Frontal cortex (tissue), 4 donors: ENCODE results near the gene PIGZ. TPM values are rescaled to one million over a fixed set of nuclear protein-coding genes. Genes with fewer than 3 reads are reported as not detected.

ENCODE experiments used
- DNase-seq, 2 donors: peaks; one replicate each; pipeline ENCODE4 v3.0.0; 2012; ENCODE audit warnings: low spot score in 2 of 2
- FAIRE-seq: peaks from 2 replicates; lab custom pipeline; 2012; peaks lifted over from hg19 to GRCh38; lab: Jason Lieb, UNC
- total RNA-seq: library from RNA; depleted of rRNA; stranded (reverse); fragments of >200 nt; gene quantifications from one replicate; pipeline ENCODE4 v1.2.3, GENCODE V29; 2014
- donor health status: control.
- donor health status: control.
- donor health status: control.

The PIGZ gene
- total RNA-seq, 1 donor from 2014 or later: 2.9 TPM

DNA sequence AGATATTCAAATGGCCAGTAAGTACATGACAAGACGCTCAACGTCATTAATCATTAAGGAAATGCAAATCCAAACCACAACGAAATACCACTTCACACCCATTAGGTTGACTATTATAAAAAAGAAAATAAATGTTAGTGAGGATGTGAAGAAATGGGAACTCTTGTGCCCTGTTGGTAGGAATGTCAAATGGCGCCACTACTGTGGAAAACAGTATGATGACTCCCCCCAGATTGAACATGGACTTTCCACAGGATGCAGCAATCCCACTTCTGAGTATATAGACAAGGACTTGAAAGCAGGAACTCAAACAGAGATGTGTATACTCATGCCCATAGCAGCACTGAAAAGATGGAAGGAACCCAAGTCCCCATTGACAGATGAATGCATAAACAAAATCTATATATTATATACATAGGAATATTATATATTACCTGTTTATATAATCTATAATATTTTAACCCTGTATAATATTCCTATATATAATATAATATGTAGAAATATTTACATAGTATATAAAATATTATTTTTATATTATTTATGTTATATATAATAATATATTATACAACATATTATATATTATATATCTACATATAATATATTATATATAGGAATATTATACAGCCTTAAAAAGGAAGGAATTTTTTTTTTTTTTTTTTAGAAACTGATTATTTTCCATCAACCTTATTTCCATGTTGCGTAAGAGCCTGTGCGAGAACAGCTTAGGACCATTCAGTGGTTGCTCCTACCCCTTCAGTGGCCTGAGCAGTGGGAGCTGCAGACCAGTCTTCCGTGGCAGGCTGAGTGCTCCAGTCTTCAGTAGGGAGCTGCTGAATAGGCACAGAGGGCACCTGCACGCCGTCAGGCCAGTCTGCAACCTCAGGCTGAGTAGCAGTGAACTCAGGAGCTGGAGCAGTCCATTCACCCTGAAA lies 17.6 kb upstream of the PIGZ start:
- no peak for FAIRE-seq
- no peak for DNase-seq

DNA sequence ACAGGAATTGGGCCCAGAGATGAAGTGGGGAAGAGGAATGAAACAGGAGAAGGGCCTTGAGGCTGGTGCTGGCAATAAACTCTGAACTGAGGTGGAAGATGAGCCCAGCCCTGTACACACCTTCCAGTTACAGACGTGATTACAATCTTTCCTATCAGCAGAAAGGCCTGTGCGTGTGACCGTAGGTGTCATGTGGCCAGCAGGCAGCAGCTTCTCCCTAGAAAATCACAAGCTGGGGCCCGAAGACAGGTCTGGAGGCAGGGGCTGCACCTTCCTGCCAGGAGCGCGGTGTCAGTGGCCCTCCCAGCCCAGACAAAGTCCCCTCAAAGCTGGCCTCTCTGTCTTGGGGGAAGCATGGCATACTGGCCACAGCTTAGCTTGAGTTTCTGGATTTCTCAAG lies 16.7 kb upstream of the PIGZ start:
- FAIRE-seq (no peak), DNase-seq (no peak)

DNA sequence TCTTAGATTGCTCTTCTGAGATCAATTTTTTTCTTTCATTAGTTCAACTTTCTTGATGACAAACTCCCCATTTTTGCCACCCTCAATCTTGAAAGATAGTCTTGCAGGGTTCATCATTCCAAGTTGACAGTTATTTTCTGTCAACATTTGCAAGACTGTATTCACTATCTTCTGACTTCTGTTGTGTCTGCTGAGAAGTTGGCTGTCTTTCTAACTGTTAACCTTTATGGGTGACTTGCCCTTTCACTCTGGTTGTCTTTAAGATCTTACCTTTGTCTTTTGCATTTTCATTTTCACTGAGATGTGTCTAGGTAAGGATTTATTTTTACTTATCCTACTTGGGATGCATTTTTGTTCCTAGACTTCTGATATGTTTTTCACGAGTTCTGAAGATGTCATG lies 14.6 kb upstream of the PIGZ start:
- FAIRE-seq (no peak), DNase-seq (no peak)

DNA sequence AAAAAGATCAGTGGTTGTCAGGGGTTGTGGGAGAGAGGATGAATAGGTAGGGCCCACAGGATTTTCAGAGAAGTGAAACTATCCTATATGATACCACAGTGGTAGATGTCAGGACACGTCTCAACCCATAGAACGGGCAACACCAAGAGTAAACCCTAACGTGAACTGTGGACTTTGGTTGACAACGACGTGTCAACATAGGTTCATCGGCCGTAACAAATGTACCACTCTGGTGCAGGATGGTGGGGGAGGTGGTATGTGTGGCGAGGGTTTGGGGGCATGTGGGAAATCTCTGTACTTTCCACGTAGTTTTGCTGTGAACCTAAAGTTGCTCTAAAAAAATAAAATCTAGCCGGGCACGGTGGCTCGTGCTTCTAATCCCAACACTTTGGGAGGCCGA lies 13.0 kb upstream of the PIGZ start:
- FAIRE-seq: no peak
- no peak for DNase-seq

DNA sequence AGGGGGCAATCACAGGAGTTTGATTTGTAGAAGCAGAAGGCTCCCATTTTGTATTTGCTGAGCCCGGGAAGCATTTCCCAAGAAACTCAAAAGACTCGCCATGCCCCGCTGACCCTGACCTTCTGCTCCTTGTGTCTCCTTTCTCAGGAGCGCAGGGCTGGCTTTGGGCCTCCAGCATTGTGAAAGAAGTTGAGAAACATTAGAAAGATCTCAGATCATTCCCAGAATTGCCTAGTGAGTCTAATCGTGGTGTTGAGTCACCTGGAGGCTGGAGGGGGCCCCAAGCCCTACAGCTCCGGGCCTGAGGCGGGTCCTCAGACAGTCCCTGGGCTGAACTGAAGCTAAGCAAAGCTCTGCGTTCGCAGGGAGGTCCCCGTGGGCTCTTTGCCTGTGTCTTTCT lies 10.9 kb upstream of the PIGZ start:
- FAIRE-seq (no peak), DNase-seq (no peak)

DNA sequence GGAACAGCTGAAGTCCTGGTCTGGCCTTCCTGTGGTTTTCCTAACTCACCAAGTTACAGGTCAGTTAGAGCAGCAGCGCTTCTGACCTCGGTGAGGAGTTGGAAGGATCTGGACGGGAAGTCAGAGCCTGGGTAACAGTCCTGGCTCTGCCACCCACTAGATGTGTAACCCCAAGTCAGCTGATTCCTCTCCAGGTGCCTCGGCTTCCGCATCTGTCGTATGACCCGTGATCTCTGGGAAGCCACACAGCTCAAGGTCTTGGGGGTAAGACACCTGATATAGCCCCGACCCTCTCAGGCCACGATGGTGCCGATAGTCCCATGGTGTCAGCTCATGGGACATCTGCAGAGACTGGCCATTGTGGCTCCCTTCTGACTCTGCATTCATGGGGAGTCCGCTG lies 8.3 kb upstream of the PIGZ start:
- DNase-seq (no peak), FAIRE-seq (no peak)

DNA sequence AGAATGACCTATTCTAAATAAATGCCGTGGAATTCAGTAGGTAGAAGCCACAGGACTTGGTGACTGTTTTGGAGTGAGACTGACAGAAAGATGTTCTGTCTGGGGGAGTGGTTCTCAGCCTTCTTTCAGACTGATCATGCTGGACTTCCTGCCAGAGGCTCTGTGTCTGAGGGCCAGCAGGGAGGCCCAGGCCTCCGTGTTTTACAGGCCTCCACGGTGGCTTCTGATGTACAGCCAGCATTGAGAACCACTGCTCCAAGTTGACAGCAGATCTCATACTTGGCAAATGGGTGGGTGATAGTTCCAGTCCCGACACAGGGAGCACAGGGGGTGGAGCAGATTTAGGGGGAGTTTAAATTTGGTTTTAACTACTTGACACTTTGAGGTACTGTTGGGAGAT lies 6.7 kb upstream of the PIGZ start:
- no peak for DNase-seq
- no peak for FAIRE-seq

DNA sequence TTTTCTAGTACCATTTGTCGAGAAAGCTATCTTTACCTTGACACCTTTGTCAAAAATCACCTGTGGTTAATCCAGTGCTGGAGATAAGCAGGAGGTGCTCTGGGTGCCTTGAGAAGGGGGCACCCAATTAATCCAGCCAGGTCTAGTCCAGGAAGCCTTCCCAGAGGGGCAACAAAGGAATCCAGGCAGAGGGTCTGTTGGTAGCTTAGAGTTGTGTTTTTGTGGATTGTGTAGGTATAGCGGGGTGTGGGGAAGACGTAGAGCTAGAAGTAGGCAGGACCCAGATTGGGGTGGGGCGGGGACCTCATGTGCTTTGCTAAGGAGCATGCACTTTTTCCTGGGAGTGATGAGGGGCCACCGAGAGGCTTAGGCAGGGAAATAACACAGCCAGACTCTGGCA lies 6.0 kb upstream of the PIGZ start:
- no peak for DNase-seq
- no peak for FAIRE-seq

DNA sequence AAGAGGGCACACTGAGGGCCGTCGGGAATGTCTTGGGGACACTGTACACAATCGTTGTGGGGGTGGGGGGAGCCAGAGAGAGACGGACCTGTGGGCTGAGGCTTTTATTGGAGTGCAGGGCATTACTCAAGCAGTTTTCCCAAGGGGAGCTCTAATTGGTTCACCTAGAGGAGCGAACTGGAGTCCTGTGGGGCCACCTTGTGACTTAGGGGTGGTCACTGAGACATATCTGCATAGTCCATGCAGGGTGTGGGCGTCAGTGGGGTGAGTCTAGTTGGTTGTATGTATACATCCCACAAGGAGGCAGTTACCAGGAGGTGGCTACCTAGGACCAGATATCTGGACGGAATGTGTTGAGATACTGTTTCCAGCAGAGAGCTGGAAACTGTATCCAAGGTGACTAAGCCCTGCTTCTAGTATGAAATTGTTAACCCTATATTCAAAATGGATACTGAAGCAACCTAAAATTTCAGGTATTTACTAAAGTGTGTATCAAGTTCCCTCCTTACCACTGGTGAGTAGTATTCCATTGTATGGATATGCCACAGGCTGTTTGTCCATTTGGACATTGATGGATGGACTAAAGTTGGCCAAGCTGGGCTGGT lies 2.6 kb upstream of the PIGZ start:
- FAIRE-seq (no peak), DNase-seq (no peak)

DNA sequence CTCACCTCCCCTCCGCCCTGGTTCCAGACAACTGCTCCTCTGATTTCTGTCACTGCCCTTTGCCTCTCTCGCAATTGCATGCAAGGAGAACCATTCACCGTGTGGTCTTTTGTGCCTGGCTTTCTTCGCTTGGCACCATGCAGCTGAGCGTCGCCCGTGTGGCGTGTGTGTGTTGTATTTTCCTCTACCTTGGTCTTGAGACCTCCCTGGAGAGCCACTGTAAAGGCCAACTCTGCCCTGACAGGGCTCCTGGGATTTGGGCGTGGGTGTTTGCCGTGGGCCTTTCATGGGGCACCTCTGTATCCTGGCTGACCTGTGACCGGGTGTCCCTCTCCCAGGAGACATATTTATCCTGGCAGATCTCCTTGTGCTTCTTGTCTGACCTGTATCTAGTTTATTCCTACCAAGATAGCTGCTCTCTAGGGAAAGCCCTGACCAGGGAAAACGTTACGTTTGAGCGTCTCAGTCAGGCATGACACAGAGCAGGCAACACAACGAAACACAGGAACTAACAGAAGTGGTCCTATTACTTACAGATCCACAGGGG lies 2.0 kb upstream of the PIGZ start:
- DNase-seq: no peak
- no peak for FAIRE-seq

DNA sequence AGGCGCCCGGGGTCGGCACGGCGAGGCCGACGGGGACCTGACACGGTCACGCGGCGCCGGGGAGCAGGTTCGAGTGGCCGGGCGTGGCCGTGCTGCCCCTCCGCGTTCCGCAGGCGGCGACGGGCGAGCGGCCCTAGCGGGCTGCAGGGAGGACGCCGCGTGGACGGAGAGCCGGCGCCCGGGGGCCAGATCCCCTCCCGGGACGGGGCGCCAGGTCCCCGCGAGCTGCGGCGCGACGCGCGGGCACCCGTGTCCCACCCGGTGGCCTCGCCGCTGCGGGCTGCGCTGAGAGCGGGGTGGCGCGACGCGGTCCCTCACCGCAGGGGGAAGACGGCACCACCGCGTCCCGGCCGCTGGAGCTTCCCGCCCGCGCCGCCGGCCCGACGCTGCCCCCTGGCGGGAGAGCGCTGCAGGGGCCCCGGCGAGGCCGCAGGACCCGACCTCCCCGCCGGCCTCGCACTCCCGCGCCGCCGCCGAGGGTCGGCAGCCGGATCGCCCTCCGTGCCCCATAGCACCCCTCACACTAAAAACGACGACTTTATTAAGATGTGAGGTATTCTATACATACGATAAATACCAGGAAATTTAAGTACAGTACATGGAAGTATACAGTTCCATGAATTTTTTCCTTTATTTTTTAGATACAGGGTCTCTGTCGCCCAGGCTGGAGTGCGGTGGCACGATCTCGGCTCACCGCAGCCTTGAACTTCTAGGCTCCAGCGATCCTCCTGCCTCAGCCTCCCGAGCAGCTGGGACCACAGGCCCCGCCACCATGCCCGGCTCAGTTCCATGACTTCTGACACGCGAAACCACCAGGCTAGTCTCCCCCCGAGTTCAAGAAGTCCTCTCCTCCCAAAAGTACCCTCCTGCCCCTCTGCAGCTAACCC lies 1.3 kb upstream of the PIGZ start:
- DNase-seq (peak; percentile 81 to 84), FAIRE-seq (no peak)

DNA sequence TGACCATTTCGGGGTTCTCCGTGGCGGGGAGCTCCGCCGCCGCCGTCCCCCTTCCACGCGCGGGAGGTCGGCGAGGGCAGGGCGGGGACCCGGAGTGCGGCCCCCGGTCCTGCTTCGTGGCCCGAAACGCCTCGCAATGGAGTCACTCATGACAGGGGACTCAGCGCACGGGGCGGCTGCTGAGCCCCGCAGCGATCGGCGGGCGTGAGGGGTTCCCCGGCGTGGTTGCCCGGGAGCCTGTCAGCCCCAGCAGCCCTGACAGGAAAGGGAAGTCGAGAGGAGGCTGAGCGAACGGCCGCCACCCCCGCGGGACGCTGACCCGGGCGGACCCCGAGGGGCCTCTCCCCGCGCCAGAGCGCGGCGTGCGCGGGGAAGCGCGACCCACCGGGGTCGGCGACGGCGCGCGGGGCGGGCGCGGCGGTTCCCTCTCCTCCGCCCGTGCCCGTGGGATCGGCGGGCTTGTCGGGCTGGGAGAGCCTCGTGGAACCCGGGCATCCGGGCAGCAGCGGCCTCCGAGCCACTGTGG lies 564 bp upstream of the PIGZ start:
- DNase-seq (peak in 1 of 2 donors; percentile 53), FAIRE-seq (no peak)

DNA sequence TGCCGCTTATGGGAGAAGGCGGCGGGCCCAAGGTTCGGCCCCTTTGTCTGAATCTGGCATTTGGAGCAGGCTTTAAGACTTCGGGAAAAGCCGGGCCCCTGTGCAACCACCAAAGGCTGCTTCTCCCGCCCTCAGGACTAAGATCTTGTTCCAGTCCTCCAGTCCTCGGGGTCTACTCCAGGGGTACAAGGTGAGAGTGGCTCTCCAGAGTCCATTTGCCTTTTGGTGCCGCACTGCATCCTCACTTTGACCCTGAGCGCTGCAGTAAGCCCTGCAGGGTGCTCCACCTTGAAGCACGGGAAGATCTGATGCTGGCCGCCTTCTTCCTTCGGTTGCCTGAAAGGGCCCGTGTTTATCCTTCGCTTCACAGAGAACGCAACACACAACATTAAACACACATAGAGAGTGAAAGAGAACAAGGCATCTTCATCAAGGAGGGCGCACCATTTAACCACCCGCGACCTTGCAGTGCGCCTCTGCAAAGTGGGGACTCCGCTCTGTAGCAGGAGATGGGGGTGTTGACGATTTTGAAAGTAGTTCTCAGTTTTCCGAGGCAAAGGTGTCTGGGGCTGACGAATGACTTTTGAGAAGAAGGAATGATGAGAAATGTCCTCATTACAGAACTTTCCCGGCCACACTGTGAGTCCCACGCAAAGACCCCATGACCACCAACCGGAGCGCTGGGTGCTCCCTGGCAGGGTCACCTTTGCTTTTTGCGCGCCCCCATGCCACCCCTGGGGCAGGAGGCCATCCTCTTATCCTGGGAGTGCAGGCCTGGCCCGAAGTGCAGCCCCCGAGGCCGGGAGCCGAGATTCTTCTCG lies 1.0 kb downstream of the PIGZ start:
- FAIRE-seq (no peak), DNase-seq (no peak)

DNA sequence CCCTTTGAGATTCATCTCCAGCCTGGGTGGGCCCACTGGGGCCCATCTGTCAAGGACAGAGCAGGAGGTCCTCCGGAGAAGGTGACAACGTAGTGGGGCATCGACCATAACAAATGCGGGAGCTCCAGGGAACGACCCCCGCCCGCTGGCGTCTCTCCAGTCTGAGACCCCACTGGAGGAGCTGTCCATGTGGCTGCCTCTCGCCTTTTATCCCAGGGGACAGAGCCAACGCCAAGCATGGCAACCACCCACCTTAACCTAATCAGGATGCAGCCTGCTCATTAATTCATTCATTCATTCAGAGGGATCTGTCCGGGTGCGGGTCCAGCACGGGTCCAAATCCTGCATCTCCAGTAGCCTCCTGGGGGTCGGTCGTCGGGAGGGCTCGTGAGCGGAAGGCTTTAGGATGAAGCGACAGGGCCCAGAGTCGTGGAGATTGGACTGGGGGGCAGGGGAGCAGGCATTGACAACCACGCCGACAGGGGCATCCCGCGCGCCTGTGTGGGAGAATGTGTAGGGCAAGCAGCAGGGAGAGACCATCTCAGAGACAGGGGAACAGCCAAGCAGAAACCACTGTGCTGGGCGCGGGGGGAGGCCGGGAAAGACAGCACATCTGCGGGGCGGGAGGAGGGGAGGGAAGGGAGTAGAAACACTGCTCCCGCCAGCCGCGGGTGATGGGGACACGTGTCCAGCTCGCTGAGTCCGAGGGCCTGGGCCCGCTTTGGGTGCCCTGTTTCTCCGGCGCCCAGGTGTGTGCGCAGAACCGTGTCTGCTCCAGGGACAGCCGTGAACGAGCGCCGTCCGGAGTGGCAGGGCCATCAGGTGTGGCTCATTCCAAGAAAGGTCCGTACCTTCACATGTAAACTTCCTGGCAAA lies 1.9 kb downstream of the PIGZ start:
- FAIRE-seq (no peak), DNase-seq (no peak)

DNA sequence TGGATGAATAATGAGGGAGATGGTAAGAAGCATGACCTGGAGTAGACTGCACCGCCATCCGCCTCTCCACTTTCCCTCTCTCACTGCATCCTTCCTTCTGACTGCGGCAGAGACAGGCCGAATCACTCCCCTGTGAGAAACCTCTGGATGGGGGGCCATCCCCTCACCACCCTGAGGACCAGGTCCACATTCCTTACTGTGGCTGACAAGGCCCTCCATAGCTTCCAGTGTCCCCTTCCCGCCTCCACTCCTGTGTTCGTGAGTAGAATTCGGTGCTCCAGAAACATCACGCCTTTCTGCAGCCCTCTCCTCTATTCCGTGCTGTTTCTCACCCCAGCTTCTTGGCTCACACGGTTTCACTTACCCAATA lies 2.8 kb downstream of the PIGZ start:
- FAIRE-seq (no peak), DNase-seq (no peak)

DNA sequence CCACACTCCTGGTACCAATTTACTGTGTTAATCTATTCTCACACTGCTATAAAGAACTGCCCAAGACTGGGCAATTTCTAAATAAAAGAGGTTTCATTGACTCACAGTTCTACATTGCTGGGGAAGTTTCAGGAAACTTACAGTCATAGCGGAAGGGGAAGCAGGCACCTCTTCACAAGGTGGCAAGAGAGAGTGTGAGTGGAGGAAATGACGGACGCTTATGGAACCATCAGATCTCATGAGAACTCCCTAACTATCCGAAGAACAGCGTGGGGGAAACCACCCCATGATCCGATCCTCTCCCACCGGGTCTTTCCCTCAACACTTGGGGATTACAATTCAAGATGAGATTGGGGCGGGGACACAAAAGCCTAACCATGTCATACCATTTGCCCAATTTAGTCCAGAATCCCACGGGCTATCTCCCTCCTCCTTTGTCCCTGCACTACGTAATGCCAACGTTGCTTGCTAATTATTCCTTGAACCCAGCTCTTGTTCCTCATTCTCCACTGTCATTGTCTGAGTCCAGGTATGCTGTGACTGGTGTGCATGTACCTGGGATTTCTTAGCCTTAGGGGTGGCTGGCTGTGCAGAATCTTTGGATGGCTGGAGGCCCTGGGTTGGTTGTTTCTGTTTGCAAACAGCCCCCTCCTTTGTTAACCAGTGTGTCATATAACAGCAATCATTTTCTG lies 3.4 kb downstream of the PIGZ start:
- DNase-seq (no peak), FAIRE-seq (no peak)

DNA sequence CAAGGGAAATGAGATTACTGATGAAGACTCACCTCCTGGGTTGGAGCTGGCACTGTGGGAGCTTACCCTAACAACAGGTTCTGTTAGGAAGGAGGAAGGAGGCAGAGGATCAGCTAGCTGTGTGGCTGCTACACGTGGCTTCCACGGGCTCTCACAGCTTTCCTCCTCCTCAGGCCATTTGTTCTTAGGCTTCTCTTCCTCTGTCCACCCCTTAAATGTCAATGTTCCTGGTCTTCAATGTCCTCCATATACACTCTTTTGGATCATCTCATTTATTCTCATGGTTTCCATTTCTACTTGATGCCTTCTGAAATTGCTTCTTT lies 5.0 kb downstream of the PIGZ start:
- FAIRE-seq: no peak

More for the DNA sequence above, 5.0 kb downstream of the PIGZ start:
- no peak for DNase-seq
